Measurements from ENCODE around the gene PCBP3. TPM values are rescaled to one million over a fixed set of nuclear protein-coding genes. Genes with fewer than 3 reads are reported as not detected.

The PCBP3 gene
- total and polyA plus RNA-seq, 2 experiments from 2014 or later = 3.4 to 4.3 TPM

DNA sequence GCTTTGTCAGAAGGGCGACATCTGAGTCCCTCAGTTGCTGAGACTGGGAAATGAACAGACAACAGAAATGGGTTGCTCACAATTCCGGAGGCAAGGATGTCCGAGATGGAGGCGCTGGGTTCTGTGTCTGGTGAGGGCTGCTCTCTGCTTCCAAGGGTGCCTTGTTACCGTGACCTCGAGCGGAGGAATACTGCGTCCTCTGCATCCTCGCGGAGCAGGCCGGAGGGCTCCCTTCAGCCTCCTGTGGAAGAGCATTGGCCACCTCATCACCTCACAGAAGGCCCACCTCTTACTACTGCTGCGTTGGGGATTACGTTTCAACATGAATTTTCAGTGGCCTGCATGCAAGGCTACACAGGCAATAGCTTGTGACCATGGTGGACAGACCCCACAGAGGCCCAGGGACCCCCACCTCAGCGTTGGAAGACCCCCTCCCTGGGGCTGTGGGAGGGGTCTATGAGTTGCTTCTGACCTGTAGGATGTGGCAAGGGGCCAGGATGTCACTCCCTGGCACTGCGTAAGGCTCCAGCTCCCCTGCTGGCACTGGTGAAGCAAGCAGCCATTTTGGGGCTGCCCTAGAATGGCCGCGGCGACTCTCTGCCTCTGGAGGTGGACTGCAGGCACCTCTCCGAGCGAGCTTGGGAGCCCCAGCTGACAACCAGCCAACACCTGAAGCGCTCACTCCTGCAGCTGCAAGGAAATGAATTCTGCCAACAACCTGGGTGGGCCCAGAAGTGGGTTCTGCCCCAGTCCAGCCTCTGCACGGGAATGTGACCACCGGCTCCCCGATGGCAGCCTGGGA lies 301.7 kb downstream of the PCBP3 start:
- no peak for TF ChIP-seq CTCF (IDR thresholded peaks at IDR 0.05; ENCODE audit: low read depth, low read length)
- no peaks in the 10 kb centered on the region for H3K4me1 ChIP-seq (ENCODE audit: low read depth)
- no peak for DNase-seq (ENCODE audit: low read depth in 1 of 2, low spot score in 1 of 2)

DNA sequence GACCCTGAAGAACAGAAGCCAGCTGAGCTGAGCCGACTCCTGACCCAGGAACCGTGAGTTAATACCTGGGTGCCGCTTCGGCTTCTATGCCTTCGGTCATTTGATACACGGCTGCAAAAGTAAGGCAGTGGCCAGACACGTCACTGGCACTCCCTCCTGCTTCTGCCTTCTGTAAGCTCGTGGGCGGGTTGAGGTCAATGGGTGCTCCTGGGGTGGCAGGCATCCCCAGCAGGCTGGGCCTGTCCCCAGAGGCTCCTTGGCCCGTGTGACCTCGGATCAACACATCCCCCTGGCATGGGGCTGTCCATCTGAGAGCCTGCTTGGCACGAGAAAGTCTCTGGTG lies 302.3 kb downstream of the PCBP3 start:
- Histone ChIP-seq H3K4me3 (no peak overlapping the region), H3K4me1 (ENCODE audit: low read depth) (no peaks in the 10 kb centered on the region), H3K9me3 (ENCODE audit: low read depth) (no peaks in the 10 kb centered on the region), H3K27me3 (no peaks in the 10 kb centered on the region), H3K36me3 (no peaks in the 10 kb centered on the region), H3K27ac (no peak overlapping the region)
- no peak for TF ChIP-seq CTCF (IDR thresholded peaks at IDR 0.05; ENCODE audit: low read depth, low read length)
- DNase-seq (ENCODE audit: low read depth in 1 of 2, low spot score in 1 of 2) = no peak

More for the DNA sequence above, 301.7 kb downstream of the PCBP3 start:
- Histone ChIP-seq H3K27ac (no peak overlapping the region), H3K4me3 (no peak overlapping the region), H3K27me3 (no peaks in the 10 kb centered on the region), H3K36me3 (no peaks in the 10 kb centered on the region), H3K9me3 (ENCODE audit: low read depth) (no peaks in the 10 kb centered on the region)

DNA sequence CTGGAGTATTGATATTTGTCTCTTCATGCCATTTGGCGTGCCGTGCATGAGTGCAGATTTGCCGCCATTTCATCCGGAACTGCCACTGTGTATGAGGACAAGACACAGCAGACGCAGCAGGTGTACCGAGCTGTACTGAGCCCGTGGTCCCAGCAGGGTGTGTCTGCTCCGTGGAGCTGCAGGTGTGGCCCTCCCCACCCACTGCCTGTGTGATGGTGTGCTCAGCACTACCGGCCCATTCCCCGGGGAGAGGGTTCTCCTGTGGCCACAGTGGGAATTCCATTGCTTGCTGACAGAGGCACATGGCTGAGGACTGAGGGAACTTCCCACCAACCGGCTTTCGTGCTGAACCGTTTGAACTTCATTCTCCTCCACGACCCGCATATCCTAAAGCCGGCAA lies 303.8 kb downstream of the PCBP3 start:
- Histone ChIP-seq H3K4me1 (ENCODE audit: low read depth) (no peaks in the 10 kb centered on the region), H3K4me3 (no peak overlapping the region), H3K27ac (no peak overlapping the region), H3K36me3 (no peaks in the 10 kb centered on the region), H3K27me3 (no peaks in the 10 kb centered on the region), H3K9me3 (ENCODE audit: low read depth) (no peaks in the 10 kb centered on the region)
- no peak for DNase-seq (ENCODE audit: low read depth in 1 of 2, low spot score in 1 of 2)
- TF ChIP-seq CTCF (IDR thresholded peaks at IDR 0.05; ENCODE audit: low read depth, low read length) = no peak

- Histone ChIP-seq H3K36me3 (no peaks in the 10 kb centered on the region), H3K9me3 (ENCODE audit: low read depth) (no peaks in the 10 kb centered on the region), H3K4me1 (ENCODE audit: low read depth) (peaks cover under 1% of the 10 kb centered on the region), H3K27ac (no peak overlapping the region), H3K27me3 (no peaks in the 10 kb centered on the region), H3K4me3 (no peak overlapping the region)
- DNase-seq (ENCODE audit: low read depth in 1 of 2, low spot score in 1 of 2) = no peak
- no peak for TF ChIP-seq CTCF (IDR thresholded peaks at IDR 0.05; ENCODE audit: low read depth, low read length)
Measured at GRCh38 chr21:45947716-45948255, 304.3 kb downstream of the PCBP3 start.

GRCh38 chr21:45948576-45949141 lies 305.1 kb downstream of the PCBP3 start:
- H3K27me3 ChIP-seq = no peaks in the 10 kb centered on the region
- no peaks in the 10 kb centered on the region for H3K36me3 ChIP-seq
- peaks cover 10% of the 10 kb centered on the region for H3K4me1 ChIP-seq (ENCODE audit: low read depth)
- no peak for TF ChIP-seq CTCF (IDR thresholded peaks at IDR 0.05; ENCODE audit: low read depth, low read length)
- no peak overlapping the region for H3K27ac ChIP-seq
- no peak for DNase-seq (ENCODE audit: low read depth in 1 of 2, low spot score in 1 of 2)
- H3K9me3 ChIP-seq (ENCODE audit: low read depth) = no peaks in the 10 kb centered on the region
- no peak overlapping the region for H3K4me3 ChIP-seq
